Upper lobe of left lung (tissue), 4 donors: Measurements from ENCODE around the gene NPS.

ENCODE experiments used
- CTCF ChIP-seq, 6 experiments: fragments of 450-650 bp in 4 of 6; fragments of 200-600 bp in 2 of 6; sonication (generic) in 2 of 6; IDR thresholded peaks; one replicate each; pipeline ENCODE4 v1.5.1; 2016 to 2019; ENCODE audit warnings: antibody characterized with exemption in 6 of 6
- POLR2A ChIP-seq, 4 donors: fragments of 450-650 bp; IDR thresholded peaks; one replicate each; pipeline ENCODE4 v1.5.1; 2016 to 2017; ENCODE audit warnings: antibody characterized with exemption in 4 of 4, mild to moderate bottlenecking in 2 of 4

GRCh38 chr10:127570036-127570435 is 20.9 kb downstream of the NPS start:
- TF ChIP-seq POLR2A (IDR thresholded peaks at IDR 0.05) (no peak), CTCF (IDR thresholded peaks at IDR 0.05) (no peak)
